HG02571 (cell line): Measurements from ENCODE around the gene IMP4.

ENCODE experiments used
- ATAC-seq: cut with Tn5 transposase; IDR thresholded peaks from one replicate; pipeline ENCODE4 v1.9.1; 2021; ENCODE audit warnings: mild to moderate bottlenecking, moderate library complexity; ENCODE audit not compliant: unreplicated experiment

The IMP4 gene

DNA sequence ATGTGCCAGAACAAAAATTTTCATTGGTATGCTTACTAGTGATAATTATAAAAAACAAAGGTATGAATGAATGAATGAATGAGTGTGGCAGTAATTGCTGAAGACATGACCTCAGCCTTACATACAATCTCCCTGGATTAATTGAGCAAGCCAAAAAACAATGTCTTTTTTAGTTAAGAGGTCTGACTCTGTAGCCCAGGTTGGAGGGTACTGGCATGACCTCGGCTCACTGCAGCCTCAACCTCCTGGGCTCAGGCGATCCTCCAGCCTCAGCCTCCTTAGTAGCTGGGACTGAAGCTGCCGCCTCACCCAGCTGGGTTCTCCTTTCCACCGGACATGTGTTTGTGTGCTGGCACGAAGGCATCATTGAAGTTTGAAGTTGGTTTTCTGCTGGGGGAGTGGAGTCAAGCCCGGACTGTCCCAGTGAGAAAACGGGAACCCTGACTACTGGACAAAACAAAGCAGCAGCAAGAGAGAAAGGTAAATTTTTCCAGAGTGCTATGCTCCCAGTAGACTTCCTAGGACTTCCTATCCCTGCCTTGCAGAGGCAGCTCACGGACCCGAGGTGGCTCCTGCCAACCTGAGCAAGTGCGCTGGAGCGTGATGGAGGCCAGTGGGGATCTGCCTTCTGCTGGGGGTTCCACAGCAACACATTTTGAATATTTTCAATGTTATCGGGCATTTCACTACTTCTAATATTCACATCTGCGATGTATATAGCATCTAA is 6.4 kb upstream of the IMP4 start:
- no peak for ATAC-seq

- ATAC-seq: no peak
These were observed 5.6 kb upstream of the IMP4 start for GRCh38 chr2:130336877-130337734.

DNA sequence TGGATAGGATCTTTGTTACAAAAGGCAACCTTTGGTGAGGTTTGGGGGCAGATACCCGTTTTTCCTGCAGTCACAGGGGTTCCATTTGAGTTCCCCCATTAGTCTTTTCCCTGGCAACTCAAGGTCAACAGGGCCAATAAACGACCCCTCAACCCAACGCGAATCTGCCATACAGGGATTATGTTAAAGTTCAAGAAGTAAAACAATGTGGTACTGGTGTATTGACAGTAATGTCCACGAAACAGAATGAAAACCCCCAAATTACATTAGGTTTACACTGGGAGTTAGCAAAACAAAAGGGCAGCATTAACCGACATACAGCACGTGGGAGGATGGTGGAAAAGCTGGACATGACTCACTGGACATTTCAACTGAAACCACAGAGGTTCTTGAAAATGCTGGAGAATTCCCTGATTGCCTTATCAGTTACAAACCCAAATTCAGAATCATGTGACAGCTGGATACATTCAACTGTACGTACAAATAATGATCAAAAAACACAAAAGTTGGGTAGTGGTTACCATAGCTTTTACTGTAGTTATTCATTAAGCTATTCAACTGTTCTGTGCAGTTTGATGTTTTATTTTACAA is 4.9 kb upstream of the IMP4 start:
- no peak for ATAC-seq

DNA sequence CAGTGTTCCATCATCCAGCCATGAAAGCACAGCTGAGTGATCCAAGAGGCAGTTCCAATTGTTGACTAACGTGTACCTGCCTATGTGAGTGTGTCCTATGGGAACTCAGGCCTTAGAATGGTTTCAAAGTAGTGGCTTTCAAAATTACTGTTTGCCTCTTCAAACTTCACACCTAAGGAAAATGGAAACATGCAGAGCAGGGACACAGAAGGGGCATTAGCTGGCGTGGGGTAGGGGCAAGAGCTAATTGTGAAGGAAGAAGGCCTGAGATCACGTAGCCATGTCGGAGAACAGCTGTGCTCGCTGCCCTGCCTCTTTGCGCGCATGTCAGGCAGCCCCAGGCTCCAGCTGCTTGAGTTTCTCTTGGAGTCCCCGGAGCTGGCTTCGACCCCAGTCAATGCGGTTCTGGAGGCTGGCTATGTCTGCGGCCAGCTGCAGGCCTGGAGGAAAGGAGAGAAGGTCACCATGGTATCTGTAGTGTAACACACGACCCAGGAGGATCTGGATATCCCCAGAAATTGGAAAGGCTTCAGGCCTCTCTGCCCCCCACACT is 3.8 kb upstream of the IMP4 start:
- ATAC-seq: no peak

- ATAC-seq: no peak
These were observed 2.6 kb upstream of the IMP4 start for GRCh38 chr2:130339885-130340745.

DNA sequence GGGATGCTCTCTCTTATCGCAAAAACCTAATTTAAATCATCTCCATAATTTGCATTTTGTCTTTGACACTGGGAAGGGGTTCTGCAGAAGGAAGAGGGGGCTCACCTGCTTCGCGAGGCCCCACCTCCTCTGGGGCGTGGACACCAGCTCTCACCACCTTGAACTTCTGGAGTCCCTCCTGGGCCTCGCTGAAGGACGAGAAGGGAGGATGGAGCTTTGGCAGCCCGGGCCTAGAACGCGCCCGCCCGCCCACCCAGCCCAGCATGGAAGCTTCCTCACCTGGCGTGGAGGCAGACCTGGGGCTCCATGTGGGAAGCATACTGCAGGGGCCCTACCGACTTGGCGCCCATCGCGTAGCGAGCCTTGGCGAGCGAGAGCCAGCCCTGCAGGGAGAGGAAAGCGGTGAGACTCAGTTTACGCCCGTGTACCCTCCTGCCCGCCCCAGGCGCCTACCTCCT is 1.1 kb upstream of the IMP4 start:
- peak; percentile 1 for ATAC-seq

DNA sequence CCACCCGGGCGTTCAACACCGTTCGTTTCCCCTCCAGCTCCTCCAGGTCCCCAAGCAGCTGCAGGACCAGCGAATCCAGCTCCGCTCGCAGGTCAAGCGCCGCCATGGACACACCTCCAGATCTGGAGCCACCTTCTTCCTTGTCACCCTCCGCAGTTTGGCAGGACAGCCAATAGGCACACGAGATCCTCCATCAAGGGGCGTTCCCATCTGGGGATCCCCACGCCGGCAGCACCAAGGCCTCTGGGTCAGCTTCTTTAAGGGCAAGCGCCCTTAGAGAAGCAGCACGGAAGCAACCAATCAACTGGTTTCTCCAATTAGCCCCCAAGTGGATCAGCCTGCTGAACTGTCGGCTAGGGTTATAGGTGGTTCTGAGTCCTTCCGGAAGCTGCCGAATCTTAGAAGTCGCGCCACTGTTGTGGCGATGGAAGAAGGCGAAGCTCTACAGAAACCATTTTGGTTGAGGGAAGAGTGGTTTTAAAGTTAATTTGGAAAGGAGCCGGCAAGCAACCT is 621 bp upstream of the IMP4 start:
- peak; percentile 76 for ATAC-seq

GRCh38 chr2:130344578-130344977 is 1.9 kb downstream of the IMP4 start:
- no peak for ATAC-seq

GRCh38 chr2:130345091-130345490 is 2.4 kb downstream of the IMP4 start:
- ATAC-seq: no peak

DNA sequence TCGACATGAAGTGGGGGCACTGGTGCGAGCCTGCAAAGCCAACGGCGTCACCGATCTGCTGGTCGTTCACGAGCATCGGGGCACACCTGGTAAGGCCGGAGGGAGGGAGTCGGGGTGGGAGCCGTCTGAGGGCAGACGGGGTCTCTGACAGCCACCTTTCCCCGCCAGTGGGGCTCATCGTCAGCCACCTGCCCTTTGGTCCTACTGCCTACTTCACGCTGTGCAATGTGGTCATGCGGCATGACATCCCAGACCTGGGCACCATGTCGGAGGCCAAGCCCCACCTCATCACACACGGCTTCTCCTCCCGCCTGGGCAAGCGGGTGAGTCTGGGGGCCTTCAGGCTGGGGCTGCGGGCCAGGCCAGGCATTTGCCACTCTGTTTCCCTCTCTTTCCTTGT is 2.9 kb downstream of the IMP4 start:
- ATAC-seq: no peak

DNA sequence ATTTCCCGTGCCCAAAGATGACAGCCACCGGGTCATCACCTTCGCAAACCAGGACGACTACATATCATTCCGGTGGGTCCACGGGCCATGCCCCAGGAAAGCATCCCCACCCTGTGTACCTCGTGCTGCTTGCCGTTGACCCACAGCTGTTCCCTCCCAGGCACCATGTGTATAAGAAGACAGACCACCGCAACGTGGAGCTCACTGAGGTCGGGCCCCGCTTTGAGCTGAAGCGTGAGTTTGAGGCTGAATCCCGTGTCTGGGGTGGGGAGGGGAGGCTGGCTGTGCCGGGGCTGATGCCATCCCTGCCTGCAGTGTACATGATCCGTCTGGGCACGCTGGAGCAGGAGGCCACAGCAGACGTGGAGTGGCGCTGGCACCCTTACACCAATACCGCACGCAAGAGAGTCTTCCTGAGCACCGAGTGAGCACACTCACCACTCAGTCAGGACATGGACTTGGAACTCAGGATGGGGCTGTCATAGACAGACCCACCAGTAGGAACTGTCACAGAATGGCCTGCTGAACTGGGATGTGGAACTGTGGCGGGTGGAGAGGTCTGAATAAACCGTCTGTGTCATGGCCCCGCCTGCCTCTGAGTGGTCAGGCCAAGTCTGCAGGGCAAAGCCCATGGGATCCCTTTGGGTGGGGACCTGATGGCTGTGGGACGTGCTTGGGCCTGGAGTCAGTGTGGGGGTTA is 3.5 kb downstream of the IMP4 start:
- ATAC-seq: no peak

GRCh38 chr2:130346741-130347066 is 4.0 kb downstream of the IMP4 start:
- ATAC-seq: no peak

- ATAC-seq: no peak
These were observed 4.7 kb downstream of the IMP4 start for GRCh38 chr2:130347220-130347925.

- no peak for ATAC-seq
These were observed 6.5 kb downstream of the IMP4 start for GRCh38 chr2:130349174-130349573.

DNA sequence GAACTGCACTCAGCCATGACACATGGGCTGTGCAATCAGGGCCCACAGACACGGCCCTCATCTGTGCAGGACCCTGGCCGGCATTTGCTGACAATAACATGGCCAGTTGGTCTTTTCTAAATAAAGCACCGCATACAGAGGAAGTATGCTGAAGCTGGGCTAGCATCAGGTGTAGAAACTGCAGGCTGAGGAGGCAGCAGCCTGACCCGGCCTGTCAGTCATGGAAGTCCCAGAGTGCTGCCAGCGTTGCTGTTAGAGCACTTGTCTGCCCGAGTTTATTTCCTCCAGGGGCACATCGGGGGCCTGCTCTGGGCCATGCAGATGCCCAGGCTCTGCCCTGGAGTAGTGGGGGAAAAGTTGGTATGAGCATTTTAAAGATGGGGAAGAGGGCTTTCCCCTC is 9.0 kb downstream of the IMP4 start:
- ATAC-seq: no peak

DNA sequence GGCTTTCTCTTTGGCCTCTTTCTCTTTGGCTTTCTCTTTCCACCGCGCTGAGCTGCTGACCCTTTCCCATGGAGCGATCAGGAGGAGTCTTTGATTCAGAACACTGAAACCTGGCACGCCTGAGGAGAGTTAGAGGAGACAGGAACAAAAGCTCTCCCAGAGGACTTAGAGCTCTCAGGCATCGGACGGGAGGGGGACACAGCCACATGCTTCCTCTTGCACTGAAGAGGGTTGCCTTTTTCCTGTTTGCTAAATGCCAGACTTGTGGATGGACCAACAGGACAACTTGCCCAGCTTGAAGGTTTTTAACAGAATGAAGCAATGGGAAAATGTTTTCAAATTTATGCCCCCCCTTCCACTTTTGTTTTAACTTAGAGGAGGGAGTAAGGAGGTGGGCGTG is 9.5 kb downstream of the IMP4 start:
- no peak for ATAC-seq

DNA sequence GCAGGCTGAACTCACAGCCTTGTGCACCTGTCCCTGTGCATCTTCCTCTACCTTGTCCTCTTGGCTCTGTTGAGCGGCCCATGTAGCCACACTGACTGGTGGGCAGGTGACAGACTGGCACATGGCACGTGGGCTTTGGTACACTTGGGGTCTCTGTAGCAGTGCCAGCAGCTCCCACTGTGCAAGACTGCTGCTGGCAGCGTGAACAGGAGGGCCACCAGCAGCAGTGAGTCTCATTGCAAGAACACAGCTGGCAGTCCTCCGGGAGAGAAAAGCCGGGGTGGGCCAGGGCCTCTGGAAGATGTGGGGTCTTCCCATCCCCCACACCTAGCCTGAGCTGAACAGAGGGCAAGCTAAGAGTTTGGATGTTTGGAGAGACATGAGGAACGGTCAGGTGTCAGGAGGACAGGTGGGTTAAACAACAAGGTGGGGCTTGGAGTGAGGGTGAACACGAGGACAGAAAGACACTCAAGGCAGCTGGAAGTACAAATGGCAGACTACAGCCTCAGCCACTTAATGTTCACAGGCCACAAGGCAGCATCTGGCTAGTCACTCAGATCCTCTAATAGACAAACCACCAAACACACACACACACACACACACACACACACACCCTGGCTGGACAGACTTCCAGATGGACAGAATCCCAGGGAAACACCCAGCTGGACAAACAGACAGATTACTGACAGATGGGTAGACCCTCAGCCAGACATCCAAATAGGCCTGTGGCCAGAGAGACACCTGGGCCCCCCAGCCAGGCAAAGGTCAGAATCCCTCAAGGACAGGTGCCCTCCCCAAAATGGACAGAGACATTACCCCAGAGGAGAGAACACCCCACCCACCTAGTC is 10.8 kb downstream of the IMP4 start:
- no peak for ATAC-seq

DNA sequence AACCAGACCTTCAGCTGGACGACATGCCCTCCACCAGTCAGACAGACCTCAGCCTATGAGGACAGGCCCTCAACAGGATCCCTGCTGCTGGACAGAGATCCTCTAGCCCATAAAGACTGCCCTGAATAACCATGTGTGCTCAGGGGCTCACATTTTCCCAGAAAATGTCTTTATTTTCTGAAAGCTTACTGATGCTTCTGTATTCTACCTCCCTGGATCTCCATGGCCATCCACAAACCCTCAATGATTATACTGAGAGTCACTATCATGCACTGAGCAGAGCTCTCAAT is 11.4 kb downstream of the IMP4 start:
- no peak for ATAC-seq

GRCh38 chr2:130355172-130355577 is 12.5 kb downstream of the IMP4 start:
- no peak for ATAC-seq
